Measurements from ENCODE around the gene MTRFR.
A peak's percentile ranks its signal among the peaks of the same experiment; 100 is the strongest.

The MTRFR gene

DNA sequence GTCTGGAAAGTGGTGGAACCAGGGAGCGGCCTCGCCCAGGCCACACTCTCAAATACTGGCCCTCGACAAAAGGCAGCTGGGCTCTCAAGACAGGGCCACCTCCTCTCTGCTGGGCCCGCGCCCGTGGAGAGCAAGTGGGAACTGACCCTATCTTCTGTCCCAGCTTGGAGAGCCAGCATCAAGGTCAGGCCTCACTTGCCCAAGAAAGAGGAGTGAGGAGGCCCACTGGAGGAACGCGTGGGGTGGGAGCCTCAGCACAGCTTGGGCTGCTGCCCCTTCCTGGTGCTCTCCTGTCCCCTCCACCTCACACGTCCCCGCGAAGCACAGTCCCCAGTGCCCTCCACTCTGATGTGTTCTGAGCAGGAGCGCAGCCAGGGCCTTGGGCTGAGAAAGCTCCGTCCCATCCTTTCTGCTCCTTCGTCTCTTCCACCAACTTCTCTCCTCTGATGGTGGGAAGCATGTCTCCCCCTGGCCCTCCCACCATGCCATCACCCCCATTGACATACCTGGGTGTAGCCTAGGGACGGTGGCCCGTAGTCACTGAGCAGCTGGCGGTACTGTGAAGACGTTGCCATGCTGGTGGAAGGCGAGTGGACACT, 33.5 kb downstream of the MTRFR start:
- Histone ChIP-seq H3K9me3 (ENCODE audit: control insufficient read depth, low read depth, low read length) (no peaks in the 10 kb centered on the region), H3K9ac (ENCODE audit: low read length) (no peak overlapping the region), H3K4me3 (ENCODE audit: low read length) (no peak overlapping the region), H3K27ac (ENCODE audit: low read length) (no peak overlapping the region), H3K27me3 (ENCODE audit: control insufficient read depth, insufficient read depth, low read length) (no peaks in the 10 kb centered on the region), H3K36me3 (ENCODE audit: control insufficient read depth, low read depth, low read length) (peaks cover 29% of the 10 kb centered on the region), H3K4me1 (ENCODE audit: control insufficient read depth, low read depth, low read length) (peaks cover 11% of the 10 kb centered on the region)

DNA sequence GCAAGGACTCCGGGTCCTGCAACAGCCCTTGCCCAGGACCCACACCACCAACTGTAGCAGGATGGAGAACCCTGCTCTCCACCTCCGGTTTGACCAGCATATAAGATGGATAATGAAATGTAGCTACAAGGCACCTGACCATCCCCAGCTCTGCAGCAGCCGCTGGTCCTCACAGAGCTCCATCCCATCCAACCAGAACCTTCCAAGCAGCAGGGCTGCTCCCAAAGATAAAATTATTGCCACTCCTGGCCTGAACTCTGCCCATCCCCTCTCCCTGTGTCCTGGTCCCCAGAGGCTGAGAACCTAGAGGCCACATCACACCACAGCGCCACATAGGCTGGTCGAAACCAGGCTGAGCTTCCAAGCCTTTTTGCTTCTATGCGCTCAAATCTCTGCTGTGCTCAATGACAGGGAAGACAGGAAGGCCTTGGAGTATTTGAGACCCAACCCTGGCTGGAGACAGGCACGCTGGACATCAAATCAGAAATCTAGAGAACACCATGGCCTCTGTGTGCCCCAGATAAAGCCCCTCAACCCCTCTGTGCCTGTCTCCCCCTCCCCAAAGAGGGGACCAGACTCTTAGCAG, 34.2 kb downstream of the MTRFR start:
- Histone ChIP-seq H3K9me3 (ENCODE audit: control insufficient read depth, low read depth, low read length) (no peaks in the 10 kb centered on the region), H3K9ac (ENCODE audit: low read length) (no peak overlapping the region), H3K27ac (ENCODE audit: low read length) (no peak overlapping the region), H3K36me3 (ENCODE audit: control insufficient read depth, low read depth, low read length) (peaks cover 22% of the 10 kb centered on the region), H3K4me3 (ENCODE audit: low read length) (no peak overlapping the region), H3K27me3 (ENCODE audit: control insufficient read depth, insufficient read depth, low read length) (no peaks in the 10 kb centered on the region), H3K4me1 (ENCODE audit: control insufficient read depth, low read depth, low read length) (peaks cover 13% of the 10 kb centered on the region)

DNA sequence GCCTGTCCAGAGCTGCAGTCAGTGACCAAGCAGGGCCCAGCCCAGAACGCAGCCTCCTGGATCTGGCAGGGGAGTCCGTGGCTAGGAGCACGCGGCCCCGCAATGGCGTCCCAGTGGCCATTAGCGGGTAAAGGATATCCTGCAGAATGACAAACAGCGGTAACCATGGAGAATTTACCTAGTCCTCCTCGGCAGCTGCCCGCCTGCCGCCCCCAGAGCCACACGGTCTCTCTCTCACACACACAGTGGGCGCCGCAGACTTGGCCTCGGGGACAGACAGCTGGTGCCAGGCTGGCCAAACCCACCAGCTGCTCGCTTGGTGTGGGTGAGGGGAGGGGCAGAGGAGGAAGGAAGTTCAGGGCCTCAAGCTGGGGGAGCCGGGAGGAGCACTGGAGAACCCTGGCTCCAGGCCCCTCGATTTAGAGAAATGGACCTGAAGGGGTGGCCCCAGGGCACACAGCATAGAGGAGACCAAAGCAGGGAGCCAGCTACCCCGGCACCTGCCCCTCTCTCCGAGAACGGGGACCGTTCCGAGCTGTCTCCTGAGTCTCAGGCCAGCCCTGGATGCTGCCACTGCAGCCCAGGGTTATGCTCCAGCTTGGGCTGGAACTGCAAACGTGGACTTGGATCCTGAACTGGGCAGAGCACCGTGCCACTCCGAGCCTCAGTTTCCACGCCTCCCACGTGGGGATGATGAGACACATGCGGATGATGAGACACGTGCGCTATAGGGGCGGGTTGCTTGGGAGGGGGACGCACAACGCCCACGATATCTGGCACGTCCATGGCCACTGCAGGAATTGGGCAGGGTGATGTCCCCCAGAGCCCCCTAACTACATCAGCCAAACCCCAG, 35.0 kb downstream of the MTRFR start:
- no peaks in the 10 kb centered on the region for H3K27me3 ChIP-seq (ENCODE audit: control insufficient read depth, insufficient read depth, low read length)
- no peak overlapping the region for H3K4me3 ChIP-seq (ENCODE audit: low read length)
- peak overlapping the region; percentile 20 for H3K9ac ChIP-seq (ENCODE audit: low read length)
- H3K36me3 ChIP-seq (ENCODE audit: control insufficient read depth, low read depth, low read length): peaks cover 17% of the 10 kb centered on the region
- peaks cover 21% of the 10 kb centered on the region for H3K4me1 ChIP-seq (ENCODE audit: control insufficient read depth, low read depth, low read length)
- H3K9me3 ChIP-seq (ENCODE audit: control insufficient read depth, low read depth, low read length): no peaks in the 10 kb centered on the region
- H3K27ac ChIP-seq (ENCODE audit: low read length): no peak overlapping the region

DNA sequence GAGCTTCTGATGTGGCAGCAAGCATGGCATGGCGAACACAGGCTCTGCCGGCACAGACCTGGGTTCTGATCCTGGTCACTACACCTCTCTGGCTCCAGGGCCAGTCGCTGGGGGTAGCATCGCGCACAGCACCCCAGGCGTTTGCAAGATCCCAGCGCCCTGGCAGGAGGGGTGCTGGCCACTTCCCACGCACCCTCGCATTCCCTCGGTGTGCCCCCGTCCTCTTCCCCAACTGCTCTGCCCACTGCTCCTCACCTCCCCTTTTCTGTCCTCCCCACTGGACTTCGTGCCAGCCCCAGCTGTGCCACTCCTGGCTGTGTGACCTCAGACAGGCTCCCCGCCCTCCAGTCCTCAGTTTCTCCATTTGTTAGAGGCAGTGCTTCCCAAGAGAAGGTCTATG, 35.6 kb downstream of the MTRFR start:
- H3K27ac ChIP-seq (ENCODE audit: low read length): peak overlapping the region; percentile 65
- H3K9ac ChIP-seq (ENCODE audit: low read length): peak overlapping the region; percentile 96
- peak overlapping the region; percentile 44 for H3K4me3 ChIP-seq (ENCODE audit: low read length)
- no peaks in the 10 kb centered on the region for H3K9me3 ChIP-seq (ENCODE audit: control insufficient read depth, low read depth, low read length)
- peaks cover 11% of the 10 kb centered on the region for H3K36me3 ChIP-seq (ENCODE audit: control insufficient read depth, low read depth, low read length)
- peaks cover 22% of the 10 kb centered on the region for H3K4me1 ChIP-seq (ENCODE audit: control insufficient read depth, low read depth, low read length)
- H3K27me3 ChIP-seq (ENCODE audit: control insufficient read depth, insufficient read depth, low read length): no peaks in the 10 kb centered on the region

GRCh38 chr12:123269395-123269892, 36.2 kb downstream of the MTRFR start:
- Histone ChIP-seq H3K9me3 (ENCODE audit: control insufficient read depth, low read depth, low read length) (no peaks in the 10 kb centered on the region), H3K27ac (ENCODE audit: low read length) (peak overlapping the region; percentile 87), H3K9ac (ENCODE audit: low read length) (peak overlapping the region; percentile 96), H3K27me3 (ENCODE audit: control insufficient read depth, insufficient read depth, low read length) (no peaks in the 10 kb centered on the region), H3K4me3 (ENCODE audit: low read length) (peak overlapping the region; percentile 90), H3K36me3 (ENCODE audit: control insufficient read depth, low read depth, low read length) (peaks cover 11% of the 10 kb centered on the region), H3K4me1 (ENCODE audit: control insufficient read depth, low read depth, low read length) (peaks cover 22% of the 10 kb centered on the region)

DNA sequence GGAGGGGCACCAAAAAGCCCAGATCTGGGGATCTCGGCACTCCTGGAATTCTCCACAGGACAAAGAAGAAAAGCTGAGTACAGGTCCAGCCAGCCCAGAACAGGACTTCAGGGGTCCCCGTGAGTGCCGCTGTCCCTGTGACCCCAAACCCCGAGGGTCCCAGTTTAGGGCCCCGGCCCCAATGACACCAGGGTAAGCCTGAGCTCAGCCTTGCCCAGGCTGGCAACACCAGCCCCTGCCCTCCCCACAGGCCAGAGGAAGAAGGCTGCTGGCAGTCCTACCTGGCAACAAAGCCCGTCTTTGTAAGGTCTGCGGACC, 36.6 kb downstream of the MTRFR start:
- Histone ChIP-seq H3K27ac (ENCODE audit: low read length) (peak overlapping the region; percentile 87), H3K4me1 (ENCODE audit: control insufficient read depth, low read depth, low read length) (peaks cover 22% of the 10 kb centered on the region), H3K4me3 (ENCODE audit: low read length) (peak overlapping the region; percentile 90), H3K9ac (ENCODE audit: low read length) (peak overlapping the region; percentile 96), H3K27me3 (ENCODE audit: control insufficient read depth, insufficient read depth, low read length) (no peaks in the 10 kb centered on the region), H3K9me3 (ENCODE audit: control insufficient read depth, low read depth, low read length) (no peaks in the 10 kb centered on the region), H3K36me3 (ENCODE audit: control insufficient read depth, low read depth, low read length) (peaks cover 11% of the 10 kb centered on the region)

DNA sequence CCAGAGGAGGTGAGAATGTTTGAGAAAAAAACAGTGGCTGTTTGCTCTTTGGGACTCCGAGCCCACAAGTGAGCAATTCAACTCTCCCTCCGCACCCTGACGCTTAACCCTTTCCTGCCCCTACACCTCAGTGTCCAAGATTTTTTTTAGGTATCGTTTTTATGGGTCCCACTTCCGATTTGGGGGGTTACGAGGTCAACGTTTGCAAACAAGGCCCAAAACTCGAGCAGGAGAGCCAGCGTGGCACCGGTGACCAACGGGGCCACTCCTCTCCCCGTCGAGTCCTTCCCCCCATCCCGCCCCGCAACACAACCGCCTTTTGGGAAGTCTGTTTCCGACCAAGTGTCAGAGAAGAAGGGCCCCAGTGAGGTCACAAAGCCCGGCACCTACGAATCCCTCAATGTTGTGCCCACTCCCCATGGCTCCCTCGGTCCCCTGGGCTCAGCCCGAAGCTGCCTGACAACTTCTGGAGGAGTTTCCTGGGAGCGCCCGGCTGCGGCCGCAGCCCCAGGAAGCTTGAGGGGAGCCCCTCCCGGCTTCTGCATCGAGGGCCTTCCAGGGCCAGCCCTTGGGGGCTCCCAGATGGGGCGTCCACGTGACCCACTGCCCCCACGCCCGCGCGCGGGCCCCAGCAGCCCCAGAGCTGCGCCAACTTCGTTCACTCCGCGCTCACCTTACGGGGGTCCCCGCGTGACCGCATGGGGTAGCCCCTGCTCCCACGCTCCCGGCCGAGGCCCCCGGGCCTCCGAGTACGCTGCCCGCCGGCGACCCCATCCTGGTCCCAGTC, 37.2 kb downstream of the MTRFR start:
- peak overlapping the region; percentile 87 for H3K27ac ChIP-seq (ENCODE audit: low read length)
- H3K9me3 ChIP-seq (ENCODE audit: control insufficient read depth, low read depth, low read length): no peaks in the 10 kb centered on the region
- peak overlapping the region; percentile 96 for H3K9ac ChIP-seq (ENCODE audit: low read length)
- H3K4me1 ChIP-seq (ENCODE audit: control insufficient read depth, low read depth, low read length): peaks cover 22% of the 10 kb centered on the region
- H3K4me3 ChIP-seq (ENCODE audit: low read length): peak overlapping the region; percentile 90
- peaks cover 9% of the 10 kb centered on the region for H3K36me3 ChIP-seq (ENCODE audit: control insufficient read depth, low read depth, low read length)
- no peaks in the 10 kb centered on the region for H3K27me3 ChIP-seq (ENCODE audit: control insufficient read depth, insufficient read depth, low read length)

DNA sequence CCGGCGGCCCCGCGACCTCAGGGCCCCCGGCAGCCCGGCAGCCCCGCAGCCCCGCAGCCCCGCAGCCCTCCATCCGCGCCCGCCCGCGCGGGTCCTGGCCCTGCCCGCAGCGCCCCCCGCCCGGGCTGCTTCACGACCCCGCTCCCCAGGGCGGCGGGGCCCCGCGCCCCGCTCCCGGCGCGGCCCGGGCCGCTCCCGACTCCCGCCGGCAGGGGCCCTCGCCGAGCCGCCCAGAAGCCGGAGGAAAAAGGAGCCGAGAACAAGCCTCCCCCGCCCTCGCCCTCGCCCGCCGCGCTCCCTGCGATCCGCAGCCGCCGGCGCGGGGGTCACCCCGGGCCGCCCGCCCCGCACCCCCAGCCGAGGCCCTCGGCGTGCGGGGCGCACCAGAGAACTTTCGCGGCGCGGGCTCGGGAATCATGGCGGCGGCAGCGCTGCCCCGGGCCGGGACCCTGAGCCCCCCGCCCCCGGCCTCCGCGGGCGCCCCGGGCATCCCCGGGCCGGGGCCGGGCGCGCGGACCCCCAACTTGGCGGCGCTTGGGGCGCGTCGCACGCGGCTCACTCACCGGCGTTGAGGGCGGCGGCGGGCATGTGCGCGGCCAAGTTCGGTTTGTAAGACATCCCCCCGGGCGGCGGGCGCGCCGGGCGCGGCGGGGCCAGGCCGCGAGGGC, 37.9 kb downstream of the MTRFR start:
- peaks cover 5% of the 10 kb centered on the region for H3K36me3 ChIP-seq (ENCODE audit: control insufficient read depth, low read depth, low read length)
- peak overlapping the region; percentile 96 for H3K9ac ChIP-seq (ENCODE audit: low read length)
- H3K27ac ChIP-seq (ENCODE audit: low read length): no peak overlapping the region
- peaks cover 22% of the 10 kb centered on the region for H3K4me1 ChIP-seq (ENCODE audit: control insufficient read depth, low read depth, low read length)
- H3K4me3 ChIP-seq (ENCODE audit: low read length): peak overlapping the region; percentile 90
- no peaks in the 10 kb centered on the region for H3K9me3 ChIP-seq (ENCODE audit: control insufficient read depth, low read depth, low read length)
- H3K27me3 ChIP-seq (ENCODE audit: control insufficient read depth, insufficient read depth, low read length): no peaks in the 10 kb centered on the region

DNA sequence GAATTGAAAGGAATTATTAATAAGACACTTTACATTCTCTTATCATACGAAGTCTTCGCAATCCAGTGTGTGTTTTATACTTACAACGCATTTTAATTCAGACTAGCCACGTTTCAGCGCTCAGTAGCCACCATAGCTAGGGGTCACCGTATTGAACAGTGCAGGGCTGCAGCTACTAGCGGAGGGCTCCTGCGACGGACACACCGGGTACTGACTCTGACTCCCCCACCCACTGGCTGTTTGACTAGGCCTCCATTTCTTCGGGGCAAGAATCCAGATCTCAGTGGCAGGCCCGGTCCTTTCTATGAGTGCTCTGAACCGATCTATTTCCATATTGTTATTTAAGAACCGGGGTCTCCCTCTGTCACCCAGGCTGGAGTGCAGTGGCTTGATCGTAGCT, 39.9 kb downstream of the MTRFR start:
- H3K9ac ChIP-seq (ENCODE audit: low read length): no peak overlapping the region
- H3K27me3 ChIP-seq (ENCODE audit: control insufficient read depth, insufficient read depth, low read length): no peaks in the 10 kb centered on the region
- H3K27ac ChIP-seq (ENCODE audit: low read length): no peak overlapping the region
- no peaks in the 10 kb centered on the region for H3K9me3 ChIP-seq (ENCODE audit: control insufficient read depth, low read depth, low read length)
- no peaks in the 10 kb centered on the region for H3K36me3 ChIP-seq (ENCODE audit: control insufficient read depth, low read depth, low read length)
- no peak overlapping the region for H3K4me3 ChIP-seq (ENCODE audit: low read length)
- H3K4me1 ChIP-seq (ENCODE audit: control insufficient read depth, low read depth, low read length): peaks cover 22% of the 10 kb centered on the region

- no peak overlapping the region for H3K9ac ChIP-seq (ENCODE audit: low read length)
- H3K36me3 ChIP-seq (ENCODE audit: control insufficient read depth, low read depth, low read length): no peaks in the 10 kb centered on the region
- no peak overlapping the region for H3K27ac ChIP-seq (ENCODE audit: low read length)
- H3K9me3 ChIP-seq (ENCODE audit: control insufficient read depth, low read depth, low read length): no peaks in the 10 kb centered on the region
- H3K4me1 ChIP-seq (ENCODE audit: control insufficient read depth, low read depth, low read length): peaks cover 2% of the 10 kb centered on the region
- no peaks in the 10 kb centered on the region for H3K27me3 ChIP-seq (ENCODE audit: control insufficient read depth, insufficient read depth, low read length)
- H3K4me3 ChIP-seq (ENCODE audit: low read length): no peak overlapping the region
These were observed 44.9 kb downstream of the MTRFR start for GRCh38 chr12:123278101-123278627.

Measured in iPS-18a (cell line).